ENCODE measurements around the gene TTC9C.

DNA sequence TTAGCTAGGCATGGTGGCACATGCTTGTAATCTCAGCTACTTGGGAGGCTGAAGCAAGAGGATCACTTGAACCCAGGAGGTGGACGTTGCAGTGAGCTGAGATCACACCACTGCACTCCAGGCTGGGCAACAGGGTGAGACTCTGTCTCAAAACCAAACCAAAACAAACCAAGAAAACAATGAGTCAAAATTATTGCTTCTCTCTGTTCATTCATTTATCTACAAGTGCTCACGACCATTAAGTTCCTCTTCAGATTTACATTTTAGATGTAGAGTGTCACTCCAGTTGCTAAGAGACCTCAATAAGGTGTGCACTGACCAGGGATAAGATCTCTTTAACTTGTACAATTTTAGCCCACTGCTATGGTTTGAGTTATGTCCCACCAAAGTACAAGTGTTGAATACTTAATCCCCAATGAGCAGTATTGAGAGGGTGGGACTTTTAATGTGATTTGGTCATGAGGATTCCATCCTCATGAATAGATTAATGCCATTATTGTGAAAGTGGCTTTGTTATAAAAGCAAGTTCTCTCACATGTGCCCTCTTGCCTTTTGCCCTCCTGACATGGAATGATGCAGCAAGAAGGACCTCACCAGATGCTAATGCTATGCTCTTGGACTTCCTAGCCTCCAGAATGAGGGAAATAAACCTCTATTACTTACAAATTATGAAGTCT, 8.8 kb upstream of the TTC9C start:
- TF ChIP-seq, protein P1, sequence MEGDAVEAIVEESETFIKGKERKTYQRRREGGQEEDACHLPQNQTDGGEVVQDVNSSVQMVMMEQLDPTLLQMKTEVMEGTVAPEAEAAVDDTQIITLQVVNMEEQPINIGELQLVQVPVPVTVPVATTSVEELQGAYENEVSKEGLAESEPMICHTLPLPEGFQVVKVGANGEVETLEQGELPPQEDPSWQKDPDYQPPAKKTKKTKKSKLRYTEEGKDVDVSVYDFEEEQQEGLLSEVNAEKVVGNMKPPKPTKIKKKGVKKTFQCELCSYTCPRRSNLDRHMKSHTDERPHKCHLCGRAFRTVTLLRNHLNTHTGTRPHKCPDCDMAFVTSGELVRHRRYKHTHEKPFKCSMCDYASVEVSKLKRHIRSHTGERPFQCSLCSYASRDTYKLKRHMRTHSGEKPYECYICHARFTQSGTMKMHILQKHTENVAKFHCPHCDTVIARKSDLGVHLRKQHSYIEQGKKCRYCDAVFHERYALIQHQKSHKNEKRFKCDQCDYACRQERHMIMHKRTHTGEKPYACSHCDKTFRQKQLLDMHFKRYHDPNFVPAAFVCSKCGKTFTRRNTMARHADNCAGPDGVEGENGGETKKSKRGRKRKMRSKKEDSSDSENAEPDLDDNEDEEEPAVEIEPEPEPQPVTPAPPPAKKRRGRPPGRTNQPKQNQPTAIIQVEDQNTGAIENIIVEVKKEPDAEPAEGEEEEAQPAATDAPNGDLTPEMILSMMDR (IDR thresholded peaks at IDR 0.05; ENCODE audit: control extremely low read depth in 1 of 3, insufficient read depth in 1 of 3, low read depth in 1 of 3, low read length in 3 of 3): no peak
- no peak for TF ChIP-seq SUZ12 (IDR thresholded peaks at IDR 0.05; ENCODE audit: low read length)
- no peak for TF ChIP-seq EZH2 (IDR thresholded peaks at IDR 0.05; ENCODE audit: low read depth, low read length, severe bottlenecking)
- no peak for TF ChIP-seq KDM1A (IDR thresholded peaks at IDR 0.05; ENCODE audit: borderline replicate concordance, low read length)
- TF ChIP-seq, protein P2, sequence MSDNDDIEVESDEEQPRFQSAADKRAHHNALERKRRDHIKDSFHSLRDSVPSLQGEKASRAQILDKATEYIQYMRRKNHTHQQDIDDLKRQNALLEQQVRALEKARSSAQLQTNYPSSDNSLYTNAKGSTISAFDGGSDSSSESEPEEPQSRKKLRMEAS (IDR thresholded peaks at IDR 0.05): no peak

Data from H1 (cell line).